GM19468 (cell line): ENCODE measurements around the gene CERS1.

Experiments
- ATAC-seq: cut with Tn5 transposase; IDR thresholded peaks from one replicate; pipeline ENCODE4 v1.9.1; 2021; ENCODE audit warnings: mild to moderate bottlenecking, moderate library complexity, moderate number of reproducible peaks; ENCODE audit not compliant: unreplicated experiment; ENCODE audit errors: extremely low read depth

The CERS1 gene

DNA sequence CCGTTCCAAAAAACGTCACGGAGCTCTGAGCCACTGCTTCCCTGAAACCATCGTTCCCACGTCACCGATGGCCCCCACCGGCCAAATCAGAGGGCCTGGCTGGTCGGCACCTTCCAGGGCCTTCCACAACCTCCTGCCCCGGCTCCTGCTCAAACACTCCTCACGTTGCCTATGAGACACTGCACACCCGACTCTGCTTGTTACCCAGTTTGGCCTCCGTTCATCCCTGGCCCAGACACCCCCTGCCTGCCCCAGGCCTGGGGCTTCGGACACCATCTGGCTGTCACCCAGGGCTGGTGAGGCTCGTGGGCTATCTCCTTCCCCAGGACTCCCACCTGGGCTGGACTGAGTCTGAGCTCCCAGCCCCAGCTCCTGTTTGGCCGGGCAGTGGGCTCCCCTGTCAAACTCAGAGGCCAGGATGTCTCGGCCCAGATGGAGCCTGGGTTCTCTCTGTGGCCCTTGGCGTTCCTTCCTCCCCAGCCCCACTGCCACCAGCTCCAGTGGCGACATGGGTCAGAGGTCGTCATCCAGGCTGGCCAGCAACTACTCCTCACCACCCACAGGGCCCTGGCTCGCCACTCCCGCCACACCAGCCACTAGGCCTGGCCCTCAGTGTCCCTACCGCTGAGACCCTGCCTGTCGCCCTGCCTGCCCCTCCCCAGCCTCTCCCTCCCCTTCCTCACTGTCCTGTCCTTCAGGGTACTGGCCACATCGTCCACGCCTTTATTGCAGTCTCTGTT is 17.7 kb downstream of the CERS1 start:
- no peak for ATAC-seq

DNA sequence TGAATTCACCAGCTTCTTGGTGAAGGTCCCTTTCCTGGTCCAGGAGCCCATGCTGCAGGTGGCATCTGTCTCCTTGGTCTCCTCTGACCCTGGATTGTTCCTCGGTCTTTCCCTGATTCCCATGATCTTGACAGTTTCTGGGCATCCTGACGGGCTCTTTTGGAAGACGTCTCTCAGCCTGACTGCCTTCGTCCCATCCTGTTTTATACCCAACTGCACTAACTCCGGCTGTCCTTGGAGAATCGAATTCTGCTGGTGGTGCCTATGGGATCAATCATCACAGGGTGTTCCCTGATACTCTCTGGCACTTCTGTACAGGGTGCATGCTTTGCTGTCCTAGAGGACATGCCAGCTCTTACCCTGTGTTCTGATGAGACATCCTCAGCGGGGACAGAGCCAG is 19.1 kb downstream of the CERS1 start:
- ATAC-seq, result no peak

DNA sequence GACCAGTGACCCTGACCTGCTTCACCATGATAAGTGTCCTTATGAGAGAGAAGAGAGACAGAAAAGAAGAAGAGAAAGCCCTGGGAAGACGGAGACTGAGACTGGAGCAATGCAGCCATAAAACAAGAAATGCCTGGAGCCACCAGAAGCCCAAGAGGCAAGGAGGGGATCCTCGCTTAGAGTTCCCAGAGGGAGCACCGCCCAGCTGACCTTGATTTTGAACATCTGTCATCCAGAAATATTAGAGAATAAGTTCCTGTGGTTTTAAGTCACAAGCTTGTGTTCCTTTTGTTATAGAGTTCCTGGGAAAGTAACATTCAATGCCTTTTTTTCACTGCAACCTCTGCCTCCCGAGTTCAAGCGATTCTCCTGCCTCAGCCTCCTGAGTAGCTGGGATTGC is 20.2 kb downstream of the CERS1 start:
- ATAC-seq, result no peak

DNA sequence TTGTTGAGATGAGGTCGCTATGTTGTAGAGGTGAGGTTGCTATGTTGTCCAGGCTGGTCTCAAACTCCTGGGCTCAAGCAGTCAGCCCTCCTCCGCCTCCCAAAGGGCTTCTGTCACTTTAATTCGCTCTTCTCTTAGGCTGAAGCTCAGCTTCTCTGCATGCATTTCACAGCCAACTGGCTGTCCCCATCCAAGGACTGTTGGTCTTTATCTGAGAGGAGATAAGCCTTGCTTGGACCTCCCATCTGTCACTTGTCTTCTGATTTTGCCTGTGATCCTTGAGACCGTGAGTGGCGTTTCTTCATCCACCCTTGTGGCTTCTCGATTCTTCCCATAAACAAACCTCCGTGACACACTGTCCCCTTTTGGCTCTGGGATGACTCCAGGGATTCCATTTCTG is 24.4 kb downstream of the CERS1 start:
- ATAC-seq, result no peak

DNA sequence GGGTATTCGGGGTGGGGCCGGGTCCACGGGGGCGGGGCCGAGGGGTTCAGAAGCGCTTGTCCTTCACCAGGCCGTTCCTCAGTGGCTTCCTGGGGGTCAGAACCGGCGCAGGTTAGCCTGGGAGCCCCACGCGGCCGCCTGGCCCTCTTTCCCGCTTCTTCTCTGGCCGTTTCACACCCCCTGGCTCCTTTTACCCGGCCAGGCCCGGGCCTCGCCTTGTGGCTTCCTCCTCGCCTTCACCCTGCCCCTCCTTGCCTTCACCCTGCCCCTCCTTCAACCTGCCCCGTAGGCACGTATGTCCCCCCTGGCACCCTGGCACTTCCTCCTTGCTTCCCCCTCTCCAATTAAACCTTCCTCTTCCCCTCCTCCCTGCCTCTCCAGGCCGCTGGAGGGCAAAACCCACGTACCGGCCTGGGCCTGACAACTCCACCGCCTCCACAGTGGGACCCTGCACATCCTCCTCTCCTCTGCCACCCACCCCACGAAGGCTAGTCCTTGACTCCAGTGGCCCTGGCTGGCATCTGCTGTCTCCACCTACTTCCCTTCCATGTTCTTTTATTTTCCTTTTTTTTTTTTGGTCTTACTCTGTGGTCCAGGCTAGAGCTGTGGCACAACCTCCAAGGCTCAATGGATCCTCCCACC is 25.3 kb downstream of the CERS1 start:
- no peak for ATAC-seq

DNA sequence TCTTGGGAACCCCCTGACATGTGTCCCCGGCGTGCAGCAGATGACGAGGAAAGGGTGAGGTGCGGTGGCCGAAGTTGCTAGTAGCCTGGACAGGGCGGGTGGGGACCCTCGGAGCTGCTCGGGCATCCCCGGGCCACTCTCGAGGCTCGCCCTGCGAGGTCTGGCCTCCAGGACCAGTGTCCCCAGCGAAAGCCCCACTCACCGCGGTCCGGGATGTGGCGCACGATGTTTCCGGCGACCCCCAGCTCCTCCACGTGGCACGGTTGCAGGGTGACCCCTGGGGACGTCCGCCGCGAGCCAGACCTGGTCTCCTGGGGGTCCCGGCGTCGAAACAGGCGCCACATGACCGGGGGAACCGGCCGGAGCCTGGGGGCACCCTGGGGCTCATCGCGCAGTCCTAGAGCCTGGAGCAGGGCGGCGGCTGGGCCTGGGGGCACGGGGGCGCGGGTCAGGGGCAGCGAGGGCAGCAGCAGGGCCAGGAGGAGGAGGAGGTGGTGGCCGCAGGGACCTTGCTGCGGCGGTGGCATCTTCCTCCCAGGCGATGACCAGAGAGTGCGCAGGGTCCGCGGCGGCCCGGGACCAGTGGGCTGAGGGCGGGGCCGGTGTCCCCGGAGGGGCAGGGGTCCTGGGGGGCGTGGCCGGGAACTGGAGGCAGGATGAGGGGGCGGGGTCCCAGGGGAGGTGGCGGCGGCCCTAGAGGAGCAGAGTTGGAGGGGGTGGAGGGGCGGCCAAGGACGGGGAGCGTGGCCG is 26.0 kb downstream of the CERS1 start:
- no peak for ATAC-seq

DNA sequence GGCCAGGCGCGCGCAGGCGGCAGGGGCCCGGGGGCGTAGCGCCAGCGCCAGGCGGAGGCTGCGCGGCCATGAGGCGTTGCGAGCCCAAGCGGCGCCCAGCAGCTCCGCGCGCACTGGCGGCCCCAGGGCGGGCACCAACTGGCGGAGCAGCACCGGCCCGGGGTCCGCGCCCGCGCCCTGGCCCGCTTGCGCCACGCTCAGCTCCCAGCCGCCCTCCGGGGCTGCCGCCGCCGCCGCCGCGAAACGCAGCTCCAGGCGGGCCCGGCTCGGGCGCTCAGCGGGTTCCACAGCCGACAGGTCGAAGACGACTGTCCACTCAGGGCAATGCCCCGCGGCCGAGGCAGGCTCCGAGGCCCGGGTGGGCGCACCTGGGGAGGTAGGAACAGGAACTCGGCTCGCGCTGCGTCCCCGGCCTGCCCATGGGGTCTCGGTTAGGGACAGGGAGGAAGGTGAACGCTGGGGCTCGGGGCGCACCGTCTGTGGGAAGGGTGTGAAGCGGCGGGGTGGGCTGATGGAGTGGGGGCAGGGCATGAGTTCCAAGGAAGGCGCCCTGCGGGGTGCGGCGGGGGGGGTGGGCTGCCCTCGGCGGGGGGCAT is 26.8 kb downstream of the CERS1 start:
- no peak for ATAC-seq

DNA sequence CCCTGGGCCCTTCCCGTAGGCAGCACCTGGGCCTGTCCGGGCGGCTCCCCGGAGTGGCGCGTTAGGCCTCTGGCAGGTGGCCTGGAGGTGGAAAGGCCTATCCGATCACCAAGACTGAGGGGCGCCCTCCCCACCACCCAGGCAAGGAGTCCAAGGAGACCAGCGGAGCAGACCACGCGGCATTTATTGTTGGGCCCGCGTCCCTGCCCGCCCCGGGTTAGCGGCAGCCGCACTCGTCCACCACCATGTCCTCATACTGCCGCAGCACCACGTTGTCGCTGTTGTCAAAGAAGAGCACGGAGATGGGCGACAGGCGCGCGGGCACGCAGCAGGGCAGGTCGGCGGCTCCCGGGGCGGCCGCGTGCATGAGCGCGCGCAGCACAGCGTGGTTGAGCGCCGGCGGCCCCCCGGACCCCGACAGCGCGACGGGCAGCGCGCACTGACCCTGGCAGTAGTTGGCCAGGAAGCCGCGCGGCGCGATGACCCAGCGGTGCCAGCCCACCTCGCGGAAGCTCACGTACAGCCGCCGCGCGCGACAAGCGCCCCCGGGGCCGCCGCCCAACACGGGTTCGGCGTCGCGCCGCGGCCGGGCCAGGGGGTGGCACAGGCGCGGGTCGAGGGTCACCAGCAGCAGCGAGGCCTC is 27.5 kb downstream of the CERS1 start:
- ATAC-seq, result no peak

DNA sequence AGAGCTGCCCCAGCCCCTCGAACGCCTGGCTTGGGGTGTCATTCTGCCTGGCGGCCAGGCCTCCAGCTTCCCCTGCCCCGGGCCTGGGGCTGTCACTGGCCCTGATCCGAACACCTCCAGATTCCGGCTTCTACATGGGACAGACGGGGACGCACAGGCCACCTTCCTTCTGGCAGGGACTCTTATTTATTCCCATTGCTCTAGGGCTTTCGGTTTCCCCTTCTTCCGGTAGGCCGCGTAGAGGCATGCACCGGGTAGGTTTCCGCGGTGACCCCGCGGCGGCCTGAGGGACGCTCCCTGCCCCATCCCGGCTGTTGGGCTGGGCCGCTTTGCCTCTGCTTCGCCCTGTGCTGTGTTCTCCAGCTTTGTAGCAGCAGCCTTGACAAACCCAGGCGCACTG is 28.2 kb downstream of the CERS1 start:
- no peak for ATAC-seq

DNA sequence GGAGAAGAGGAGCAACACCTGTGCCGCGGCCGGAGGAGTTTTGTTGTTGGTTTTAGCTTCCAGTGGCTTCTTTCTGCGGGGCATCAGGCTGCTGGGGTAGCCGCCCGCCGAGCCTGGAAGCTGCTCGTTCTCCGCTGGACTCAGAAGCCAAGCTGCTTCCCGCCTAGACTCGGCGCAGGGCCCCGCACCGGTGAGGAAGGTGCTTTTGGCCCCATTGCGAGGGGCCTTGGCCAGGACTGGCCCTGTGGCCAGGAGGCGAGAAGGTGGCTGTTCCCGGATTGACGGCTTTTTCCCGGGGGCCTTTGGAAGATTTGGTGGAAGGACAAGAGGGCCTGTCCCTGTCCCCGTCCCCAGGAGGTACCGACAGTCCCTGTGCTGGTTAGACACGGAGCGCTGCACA is 28.8 kb downstream of the CERS1 start:
- no peak for ATAC-seq

DNA sequence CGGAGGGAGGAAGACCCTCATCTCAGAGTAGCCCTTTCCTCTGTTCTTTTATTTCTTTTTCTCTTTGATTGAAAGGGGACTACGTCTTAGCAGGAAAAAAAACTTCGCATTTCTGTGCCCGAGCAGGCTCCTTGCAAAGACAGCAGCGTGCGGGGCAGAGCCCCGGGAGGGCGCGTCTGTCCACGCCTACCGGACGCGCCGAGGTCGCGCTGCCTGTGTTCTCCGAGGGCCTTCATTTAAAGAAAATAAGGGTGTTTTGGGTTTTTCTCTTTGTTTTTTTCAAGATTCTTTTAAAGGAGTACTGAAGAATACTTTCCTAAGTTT is 29.2 kb downstream of the CERS1 start:
- no peak for ATAC-seq

DNA sequence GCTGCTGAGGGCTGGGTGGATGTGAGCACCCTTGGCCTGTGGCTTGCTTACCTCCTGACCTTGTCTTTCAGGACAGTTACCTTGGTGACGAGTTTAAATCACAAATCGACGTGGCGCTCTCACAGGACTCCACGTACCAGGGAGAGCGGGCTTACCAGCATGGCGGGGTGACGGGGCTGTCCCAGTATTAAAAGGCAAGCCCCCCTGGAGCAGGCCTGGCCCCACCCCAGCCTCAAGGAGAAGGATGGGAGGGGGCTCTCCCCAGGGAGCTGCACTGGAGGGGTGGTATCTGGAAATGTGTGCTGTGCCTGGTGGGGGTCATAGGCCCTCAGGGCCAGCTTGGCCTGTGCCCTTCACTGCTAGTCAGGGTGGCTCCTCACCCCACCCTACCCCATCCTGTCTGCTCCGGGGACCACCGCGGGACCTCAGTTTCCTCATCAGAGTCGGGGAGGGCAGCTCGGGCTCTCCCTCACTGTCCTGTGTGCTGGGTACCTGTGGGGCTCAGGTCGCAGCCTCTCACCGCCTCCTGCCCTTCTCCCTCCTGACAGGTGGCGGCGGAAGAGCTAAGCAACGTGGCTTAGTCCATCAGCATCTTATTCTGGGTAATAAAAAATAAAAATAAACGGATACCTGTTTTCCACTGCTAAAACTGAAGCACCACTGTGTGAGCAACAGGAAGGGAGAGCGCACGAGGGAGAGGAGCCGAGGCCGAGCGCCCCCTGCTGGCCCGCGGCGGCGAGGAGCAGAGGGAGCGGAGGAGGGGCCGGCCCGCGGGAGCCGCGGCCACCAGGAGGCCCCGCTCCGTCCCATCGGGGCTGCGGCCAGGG is 29.8 kb downstream of the CERS1 start:
- no peak for ATAC-seq

DNA sequence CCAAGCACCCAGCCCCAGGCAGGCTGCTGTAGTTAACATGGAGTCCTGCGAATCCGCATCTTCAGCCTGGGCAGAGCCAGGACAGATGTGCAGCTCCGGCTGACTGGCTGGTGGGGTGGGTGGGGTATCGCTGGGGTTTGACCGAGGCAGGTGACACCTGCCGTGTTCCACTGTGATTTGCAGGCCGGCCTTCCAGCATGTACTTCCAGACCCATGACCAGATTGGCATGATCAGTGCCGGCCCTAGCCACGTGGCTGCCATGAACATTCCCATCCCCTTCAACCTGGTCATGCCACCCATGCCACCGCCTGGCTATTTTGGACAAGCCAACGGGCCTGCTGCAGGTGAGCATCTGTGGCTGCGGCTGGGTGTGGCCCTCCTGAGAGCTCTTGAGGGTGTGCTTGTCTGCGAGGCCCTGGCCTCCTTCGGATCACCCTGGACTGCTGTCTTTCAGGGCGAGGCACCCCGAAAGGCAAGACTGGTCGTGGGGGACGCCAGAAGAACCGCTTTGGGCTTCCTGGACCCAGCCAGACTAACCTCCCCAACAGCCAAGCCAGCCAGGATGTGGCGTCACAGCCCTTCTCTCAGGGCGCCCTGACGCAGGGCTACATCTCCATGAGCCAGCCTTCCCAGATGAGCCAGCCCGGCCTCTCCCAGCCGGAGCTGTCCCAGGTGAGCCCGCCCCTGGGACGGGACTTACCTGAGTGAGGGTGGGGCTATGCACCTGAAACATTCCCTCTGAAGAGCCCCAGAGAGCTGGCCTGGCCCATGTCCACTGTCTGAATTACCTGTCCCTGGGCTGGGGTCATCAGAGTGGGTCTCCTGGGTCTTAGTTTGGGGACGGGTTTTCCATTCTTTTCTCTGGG is 30.6 kb downstream of the CERS1 start:
- no peak for ATAC-seq

DNA sequence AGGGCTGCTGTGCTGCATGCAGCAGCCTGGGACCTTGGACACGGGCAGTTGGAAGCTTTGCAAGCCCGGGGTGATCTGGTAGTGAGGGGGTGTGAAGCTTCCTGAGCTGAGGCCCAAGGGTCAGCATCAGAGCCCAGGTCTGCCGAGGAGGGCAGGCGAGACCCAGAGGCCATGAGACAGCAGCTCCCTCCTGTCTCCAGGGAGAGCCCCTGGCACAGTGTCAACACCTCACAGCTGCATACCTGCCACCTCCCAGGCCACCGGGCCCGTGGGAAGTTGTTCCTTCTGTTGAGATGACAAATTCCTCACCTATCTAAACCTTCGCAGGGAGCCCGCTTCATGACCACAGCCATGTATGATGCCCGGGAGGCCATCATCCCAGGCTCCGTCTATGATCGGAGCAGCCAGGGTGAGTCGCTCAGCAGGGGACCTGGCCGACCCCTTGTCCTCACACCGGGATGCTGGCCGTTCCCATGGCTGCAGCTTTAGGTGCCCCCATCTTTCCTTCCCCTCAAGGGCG is 32.1 kb downstream of the CERS1 start:
- ATAC-seq, result no peak

DNA sequence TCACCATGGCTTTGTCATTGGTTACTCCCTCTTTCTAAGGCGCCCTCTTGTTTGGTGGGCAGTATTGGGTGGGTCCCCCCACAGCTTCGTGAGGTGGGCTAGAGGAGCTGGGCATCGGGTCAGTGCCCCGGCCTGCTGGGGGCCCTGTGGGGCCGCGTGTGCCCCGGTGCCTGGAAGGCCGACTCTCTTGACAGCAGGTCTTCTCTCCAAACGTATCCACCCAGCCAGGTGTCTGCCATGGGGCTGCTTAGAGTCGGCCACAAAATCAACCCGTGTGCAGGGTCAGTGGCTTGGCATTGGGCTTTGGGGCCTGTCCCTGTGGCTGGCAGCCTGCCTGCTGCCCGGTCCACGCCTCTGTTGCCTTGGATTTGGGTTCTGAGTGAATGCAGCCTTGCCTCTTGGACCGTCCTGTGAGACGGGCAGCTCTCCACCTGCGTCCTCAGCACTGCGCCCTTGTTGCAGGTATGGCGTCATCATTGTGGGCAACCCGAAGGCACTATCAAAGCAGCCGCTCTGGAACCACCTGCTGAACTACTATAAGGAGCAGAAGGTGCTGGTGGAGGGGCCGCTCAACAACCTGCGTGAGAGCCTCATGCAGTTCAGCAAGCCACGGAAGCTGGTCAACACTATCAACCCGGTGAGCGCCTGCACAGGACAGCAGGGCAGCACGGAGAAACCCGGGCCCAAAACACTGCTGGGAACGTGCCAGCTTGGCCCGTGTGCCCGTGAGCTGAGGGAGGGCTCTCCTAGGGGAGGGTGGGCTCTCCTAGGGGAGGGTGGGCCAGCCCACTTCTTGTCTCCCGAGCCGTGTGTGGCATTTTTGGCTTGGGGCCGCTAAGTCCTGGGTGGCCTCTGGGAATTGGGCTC is 32.7 kb downstream of the CERS1 start:
- ATAC-seq, result no peak

DNA sequence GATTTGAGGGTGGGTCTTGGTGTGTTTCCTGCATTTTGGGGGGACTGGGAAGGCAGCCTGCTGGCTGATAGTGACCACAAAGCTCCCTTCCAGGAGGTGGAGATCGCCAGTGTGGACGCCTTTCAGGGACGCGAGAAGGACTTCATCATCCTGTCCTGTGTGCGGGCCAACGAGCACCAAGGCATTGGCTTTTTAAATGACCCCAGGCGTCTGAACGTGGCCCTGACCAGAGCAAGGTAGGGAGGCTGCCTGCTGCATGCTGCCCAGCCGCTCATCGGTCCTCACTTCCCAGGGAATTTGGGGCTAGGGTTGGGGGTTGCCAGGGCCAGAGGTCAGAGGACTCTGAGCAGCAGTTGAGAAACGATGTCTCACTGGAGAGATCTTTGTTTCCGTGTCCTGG is 34.0 kb downstream of the CERS1 start:
- no peak for ATAC-seq

DNA sequence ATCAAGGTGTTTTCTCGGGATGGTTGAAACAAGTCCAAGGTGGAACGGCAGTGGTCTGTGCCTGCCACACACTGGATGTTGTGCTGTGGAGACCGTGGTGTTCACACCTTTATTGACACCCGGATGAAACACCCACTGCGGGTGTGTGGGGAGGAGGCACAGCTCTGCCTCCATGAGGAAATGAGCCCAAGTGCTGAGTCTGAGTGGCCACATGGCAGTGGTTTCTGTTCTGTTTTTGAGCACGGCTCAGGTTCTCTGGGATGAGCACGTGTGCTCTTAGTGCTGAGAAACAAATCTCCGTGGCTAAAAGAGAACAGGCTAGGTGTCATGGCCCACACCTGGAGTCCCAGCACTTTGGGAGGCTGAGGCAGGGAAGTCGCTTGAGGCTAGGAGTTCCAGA is 34.7 kb downstream of the CERS1 start:
- ATAC-seq, result no peak

DNA sequence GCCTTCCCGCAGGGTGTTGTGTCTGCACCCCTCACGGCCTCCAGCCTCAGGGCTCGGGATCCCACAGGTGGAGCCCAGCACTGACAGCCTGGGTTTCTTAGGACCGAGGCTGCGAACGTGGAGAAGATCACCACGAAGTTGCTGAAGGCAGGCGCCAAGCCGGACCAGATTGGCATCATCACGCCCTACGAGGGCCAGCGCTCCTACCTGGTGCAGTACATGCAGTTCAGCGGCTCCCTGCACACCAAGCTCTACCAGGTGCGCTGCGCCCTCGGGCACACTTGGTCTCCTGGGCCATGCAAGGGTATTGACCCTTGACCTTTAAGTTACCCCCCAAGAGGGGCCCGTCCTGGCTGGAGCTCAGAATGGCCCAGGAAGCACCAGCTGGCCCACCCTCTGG is 35.2 kb downstream of the CERS1 start:
- no peak for ATAC-seq
